HepG2 (cell line): Measurements from ENCODE around the gene ENTPD1. TPM values are rescaled to one million over a fixed set of nuclear protein-coding genes. Genes with fewer than 3 reads are reported as not detected.

Source experiments
- ASH2L ChIP-seq: fragments of 300-600, 200-600 bp; sonication (generic); IDR thresholded peaks from 2 replicates; pipeline ENCODE4 v1.7.0; 2017; ENCODE audit warnings: low read depth, mild to moderate bottlenecking, moderate library complexity, mixed read lengths, low read length; ENCODE audit not compliant: insufficient read length
- BCL6 ChIP-seq: IDR thresholded peaks from 2 replicates; pipeline ENCODE4 v1.6.1; 2016; ENCODE audit warnings: missing genetic modification reagents, missing compliant biosample characterization
- BRD4 ChIP-seq: sonication (generic); formaldehyde crosslinking; IDR thresholded peaks from 2 replicates; pipeline ENCODE4 v1.4.0; 2020; ENCODE audit warnings: missing genetic modification reagents
- CREM ChIP-seq, 2 experiments: sonication (generic) in 1 of 2; formaldehyde crosslinking in 1 of 2; IDR thresholded peaks; 2 replicates each; pipeline versions ENCODE4 v1.4.0 to v1.6.1; 2016 to 2020; ENCODE audit warnings: antibody characterized with exemption in 1 of 2, mild to moderate bottlenecking in 1 of 2, missing genetic modification reagents in 1 of 2
- ETV5 ChIP-seq: IDR thresholded peaks from 2 replicates; pipeline ENCODE4 v1.6.1; 2018; ENCODE audit warnings: missing biosample characterization, missing genetic modification reagents, inconsistent platforms, borderline replicate concordance
- FOXJ3 ChIP-seq: sonication (generic); formaldehyde crosslinking; IDR thresholded peaks from 2 replicates; pipeline ENCODE4 v1.4.0; 2020; ENCODE audit warnings: missing genetic modification reagents, mild to moderate bottlenecking, borderline replicate concordance
- GATA4 ChIP-seq: sonication (generic); IDR thresholded peaks from 2 replicates; pipeline ENCODE4 v1.6.1; 2016; ENCODE audit warnings: antibody characterized with exemption, low read depth, borderline replicate concordance
- HOMEZ ChIP-seq: IDR thresholded peaks from 2 replicates; pipeline ENCODE4 v1.6.1; 2016; ENCODE audit warnings: low read depth
- HOXA3 ChIP-seq: sonication (generic); formaldehyde crosslinking; IDR thresholded peaks from 2 replicates; pipeline ENCODE4 v1.5.0; 2020; ENCODE audit warnings: missing genetic modification reagents
- KAT8 ChIP-seq: IDR thresholded peaks from 2 replicates; pipeline ENCODE4 v1.6.1; 2016; ENCODE audit warnings: missing genetic modification reagents, missing compliant biosample characterization
- SALL1 ChIP-seq: sonication (generic); formaldehyde crosslinking; IDR thresholded peaks from 2 replicates; pipeline ENCODE4 v1.8.0; 2022; ENCODE audit warnings: mild to moderate bottlenecking, missing genetic modification reagents
- ZBTB37 ChIP-seq: sonication (generic); formaldehyde crosslinking; IDR thresholded peaks from 2 replicates; pipeline ENCODE4 v1.4.0; 2020; ENCODE audit warnings: mild to moderate bottlenecking, missing genetic modification reagents
- ZBTB4 ChIP-seq: sonication (generic); formaldehyde crosslinking; IDR thresholded peaks from 2 replicates; pipeline ENCODE4 v1.4.0; 2020; ENCODE audit warnings: missing genetic modification reagents, mild to moderate bottlenecking, borderline replicate concordance
- ZBTB43 ChIP-seq: sonication (generic); formaldehyde crosslinking; conservative IDR thresholded peaks from 2 replicates; pipeline ENCODE4 v1.4.0; 2020; ENCODE audit warnings: missing genetic modification reagents
- ZBTB7B ChIP-seq: sonication (generic); formaldehyde crosslinking; IDR thresholded peaks from 2 replicates; pipeline ENCODE4 v1.4.0; 2020; ENCODE audit warnings: missing genetic modification reagents
- ZNF12 ChIP-seq: sonication (generic); formaldehyde crosslinking; IDR thresholded peaks from 2 replicates; pipeline ENCODE4 v1.5.0; 2020; ENCODE audit warnings: missing genetic modification reagents
- ZNF367 ChIP-seq: sonication (generic); formaldehyde crosslinking; IDR thresholded peaks from 2 replicates; pipeline ENCODE4 v1.4.0; 2020; ENCODE audit warnings: missing genetic modification reagents, borderline replicate concordance
- ZNF510 ChIP-seq: sonication (generic); formaldehyde crosslinking; IDR thresholded peaks from 2 replicates; pipeline ENCODE4 v1.4.0; 2020; ENCODE audit warnings: low read depth, mild to moderate bottlenecking, missing genetic modification reagents
- ZNF614 ChIP-seq: IDR thresholded peaks from 2 replicates; pipeline ENCODE4 v1.6.1; 2018; ENCODE audit warnings: missing biosample characterization, missing genetic modification reagents, inconsistent platforms, borderline replicate concordance
- ZNF629 ChIP-seq: sonication (generic); formaldehyde crosslinking; conservative IDR thresholded peaks from 2 replicates; pipeline ENCODE4 v1.5.0; 2020; ENCODE audit warnings: missing genetic modification reagents
- ZNF674 ChIP-seq: sonication (generic); formaldehyde crosslinking; IDR thresholded peaks from 2 replicates; pipeline ENCODE4 v1.5.0; 2020; ENCODE audit warnings: low read depth, mild to moderate bottlenecking, missing genetic modification reagents
- polyA plus RNA-seq, 8 experiments: library from polyadenylated mRNA; depleted of rRNA in 3 of 8; stranded (reverse) in 7 of 8; unstranded in 1 of 8; fragments of >200 nt; fragmentation: Illumina TruSeq in 4 of 8; extraction: Trizol in 4 of 8; gene quantifications; 2 replicates each; pipeline versions ENCODE4 v1.2.1 to v1.2.3, GENCODE V29; 2011 to 2016; ENCODE audit warnings: low read depth in 4 of 8, missing spikeins in 1 of 8, mixed read lengths in 1 of 8; ENCODE audit not compliant: insufficient read depth in 1 of 8
- total RNA-seq, 5 experiments: library from RNA; depleted of rRNA; stranded (reverse); fragments of >200 nt; fragmentation: Illumina TruSeq; extraction: Trizol; gene quantifications; 2 replicates each; pipeline ENCODE4 v1.2.3, GENCODE V29; 2016; ENCODE audit warnings: low read depth in 1 of 5

ENTPD1 gene
- total and polyA plus RNA-seq, 2 of the 13 experiments (the other 11 are each of a cell fraction or from before 2014, with no cell fraction given), result 0.07 TPM

GRCh38 chr10:95836610-95837355 lies 80.8 kb downstream of the ENTPD1 start (continued):
- TF ChIP-seq ETV5 (CRISPR knock-in tag) (no peak; the same call in 1 of the 2 replicates), ZBTB37 (peak; percentile 61; the same call in 1 of the 2 replicates), ZNF614 (CRISPR knock-in tag) (peak; percentile 31; the same call in 1 of the 2 replicates), KAT8 (peak; percentile 61; the same call in 1 of the 2 replicates), FOXJ3 (CRISPR knock-in tag) (peak; percentile 70; the same call in 1 of the 2 replicates), ZNF367 (no peak), HOMEZ (CRISPR knock-in tag) (peak; percentile 73; the same call in 1 of the 2 replicates), ZBTB4 (CRISPR knock-in tag) (no peak), ZNF510 (CRISPR knock-in tag) (no peak), CREM (IDR thresholded peaks at IDR 0.05) (peak; percentile 58), CREM (CRISPR knock-in tag; IDR thresholded peaks at IDR 0.05) (no peak), ZBTB7B (CRISPR knock-in tag) (peak; percentile 71; the same call in 1 of the 2 replicates), GATA4 (peak; percentile 52; the same call in 1 of the 2 replicates), ZBTB43 (0 out of 2 replicates have a peak, but pooled peaks have one; percentile 49), HOXA3 (CRISPR knock-in tag) (peak; percentile 26; the same call in 1 of the 2 replicates), ZNF674 (no peak), SALL1 (CRISPR knock-in tag) (peak; percentile 51; the same call in 1 of the 2 replicates), BCL6 (CRISPR knock-in tag) (peak; percentile 59; the same call in 1 of the 2 replicates), ASH2L (peak; percentile 80), ZNF629 (CRISPR knock-in tag) (0 out of 2 replicates have a peak, but pooled peaks have one; percentile 27), BRD4 (CRISPR knock-in tag) (0 out of 2 replicates have a peak, but pooled peaks have one; percentile 62), ZNF12 (peak; percentile 65; the same call in 1 of the 2 replicates)
